ENCODE results near the gene HOXD9. TPM values are rescaled to one million over a fixed set of nuclear protein-coding genes. Genes with fewer than 3 reads are reported as not detected.

The HOXD9 gene
- total RNA-seq, 1 donor from 2014 or later = 12.5 TPM

GRCh38 chr2:176147800-176148496, 25.4 kb downstream of the HOXD9 start:
- DNase-seq (ENCODE audit: extremely low spot score in 2 of 2) = no peak
- TF ChIP-seq POLR2A (IDR thresholded peaks at IDR 0.05) (no peak), CTCF (IDR thresholded peaks at IDR 0.05) (no peak), POLR2AphosphoS5 (IDR thresholded peaks at IDR 0.05; ENCODE audit: insufficient read depth in 1 of 2, low read depth in 1 of 2) (no peak)
- no peaks in the 10 kb centered on the region for H3K27me3 ChIP-seq

DNA sequence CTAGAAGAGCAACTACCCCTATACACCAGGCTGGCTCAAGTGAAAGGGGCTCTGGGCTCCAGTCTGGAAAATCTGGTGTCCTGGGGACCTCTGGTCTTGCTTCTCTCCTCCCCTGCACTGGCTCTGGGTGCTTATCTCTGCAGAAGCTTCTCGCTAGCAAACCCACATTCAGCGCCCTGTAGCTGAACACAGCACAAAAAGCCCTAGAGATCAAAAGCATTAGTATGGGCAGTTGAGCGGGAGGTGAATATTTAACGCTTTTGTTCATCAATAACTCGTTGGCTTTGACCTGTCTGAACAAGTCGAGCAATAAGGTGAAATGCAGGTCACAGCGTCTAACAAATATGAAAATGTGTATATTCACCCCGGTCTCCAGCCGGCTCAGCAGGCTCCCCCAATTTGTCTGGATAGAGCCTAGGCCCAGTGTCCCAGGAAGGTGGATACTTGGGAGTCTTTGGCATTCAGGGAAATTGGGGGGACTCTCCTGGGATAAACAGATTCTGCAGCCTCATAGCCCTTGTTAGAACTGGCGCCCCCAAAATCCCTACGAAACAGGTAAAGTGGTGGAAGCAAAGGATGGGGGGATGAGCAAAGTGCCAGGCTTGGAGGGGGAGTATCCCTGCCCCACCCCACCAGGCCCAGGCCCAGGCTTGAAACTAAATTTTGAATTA, 26.4 kb downstream of the HOXD9 start:
- no peak for DNase-seq (ENCODE audit: extremely low spot score in 2 of 2)
- H3K4me3 ChIP-seq = no peak overlapping the region
- H3K4me1 ChIP-seq = no peaks in the 10 kb centered on the region
- no peak overlapping the region for H3K27ac ChIP-seq
- no peaks in the 10 kb centered on the region for H3K9me3 ChIP-seq
- H3K27me3 ChIP-seq = no peaks in the 10 kb centered on the region
- TF ChIP-seq CTCF (IDR thresholded peaks at IDR 0.05) = no peak
- no peak for TF ChIP-seq POLR2AphosphoS5 (IDR thresholded peaks at IDR 0.05; ENCODE audit: insufficient read depth in 1 of 2, low read depth in 1 of 2)
- no peak for TF ChIP-seq POLR2A (IDR thresholded peaks at IDR 0.05)
- H3K36me3 ChIP-seq = no peaks in the 10 kb centered on the region
- intact Hi-C loops (cut with DNase I) = no loop called here

More at GRCh38 chr2:176147800-176148496, 25.4 kb downstream of the HOXD9 start:
- no peak overlapping the region for H3K27ac ChIP-seq
- H3K36me3 ChIP-seq = no peaks in the 10 kb centered on the region
- H3K4me1 ChIP-seq = no peaks in the 10 kb centered on the region
- H3K4me3 ChIP-seq = no peak overlapping the region
- H3K9me3 ChIP-seq = no peaks in the 10 kb centered on the region
- intact Hi-C loops (cut with DNase I) = no loop called here

DNA sequence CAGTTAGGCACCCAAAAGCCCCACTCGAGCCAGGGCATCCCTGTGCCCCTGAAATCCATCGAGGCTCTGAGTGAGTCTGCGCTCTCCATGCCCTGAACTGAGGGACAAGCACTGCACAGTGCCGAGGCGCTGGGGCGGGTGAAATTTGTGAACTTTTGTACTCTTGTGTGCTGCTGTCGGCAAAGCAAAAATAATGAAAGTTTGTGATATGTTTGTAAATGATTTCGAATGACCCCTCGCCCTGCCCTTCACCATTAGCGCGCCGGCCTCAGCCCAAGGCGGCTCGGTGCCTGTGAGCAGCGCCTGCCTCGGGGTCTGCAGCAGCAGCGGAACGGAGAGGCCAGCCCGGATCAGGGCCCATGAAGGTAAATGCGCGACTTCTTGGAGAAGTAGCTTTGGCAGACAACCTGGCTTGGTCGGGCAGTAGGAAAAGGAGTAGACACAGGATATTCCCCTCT, 27.0 kb downstream of the HOXD9 start:
- Histone ChIP-seq H3K27ac (no peak overlapping the region), H3K9me3 (no peaks in the 10 kb centered on the region), H3K36me3 (no peaks in the 10 kb centered on the region), H3K4me1 (no peaks in the 10 kb centered on the region), H3K4me3 (no peak overlapping the region), H3K27me3 (no peaks in the 10 kb centered on the region)
- intact Hi-C loops (cut with DNase I) = no loop called here
- DNase-seq (ENCODE audit: extremely low spot score in 2 of 2) = no peak
- TF ChIP-seq POLR2AphosphoS5 (IDR thresholded peaks at IDR 0.05; ENCODE audit: insufficient read depth in 1 of 2, low read depth in 1 of 2) = no peak
- no peak for TF ChIP-seq CTCF (IDR thresholded peaks at IDR 0.05)

DNA sequence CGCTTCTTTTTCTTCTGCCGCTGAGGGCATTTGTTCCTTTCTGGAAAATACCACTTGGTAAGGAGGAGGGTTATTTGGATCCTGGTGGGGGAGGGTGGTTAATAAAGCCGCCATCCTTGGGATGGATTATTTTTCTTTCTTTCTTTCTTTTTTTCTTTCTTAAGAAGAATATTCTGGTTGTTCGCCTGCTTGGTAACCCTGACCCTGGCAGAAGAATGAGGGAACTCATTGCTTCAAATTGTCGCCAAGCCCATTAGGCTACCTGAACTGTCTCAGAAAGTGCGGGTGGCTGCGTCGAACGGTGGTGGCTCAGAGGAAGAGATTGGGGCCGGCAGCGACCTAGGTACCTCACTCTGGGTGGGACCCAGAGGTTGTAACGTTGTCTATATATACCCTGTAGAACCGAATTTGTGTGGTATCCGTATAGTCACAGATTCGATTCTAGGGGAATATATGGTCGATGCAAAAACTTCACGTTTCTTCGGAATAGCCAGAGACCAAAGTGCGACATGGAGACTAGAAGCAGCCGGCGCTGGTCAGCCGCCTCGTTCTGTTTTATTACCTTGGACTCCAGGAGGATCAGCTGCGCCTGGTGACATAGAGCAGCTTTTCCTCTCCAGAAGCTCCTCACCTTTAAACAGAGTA, 27.5 kb downstream of the HOXD9 start:
- no peak for DNase-seq (ENCODE audit: extremely low spot score in 2 of 2)
- Histone ChIP-seq H3K27ac (no peak overlapping the region), H3K27me3 (no peaks in the 10 kb centered on the region), H3K36me3 (no peaks in the 10 kb centered on the region), H3K9me3 (no peaks in the 10 kb centered on the region), H3K4me1 (no peaks in the 10 kb centered on the region), H3K4me3 (no peak overlapping the region)
- TF ChIP-seq CTCF (IDR thresholded peaks at IDR 0.05) (no peak), POLR2A (IDR thresholded peaks at IDR 0.05) (no peak), POLR2AphosphoS5 (IDR thresholded peaks at IDR 0.05; ENCODE audit: insufficient read depth in 1 of 2, low read depth in 1 of 2) (no peak)
- intact Hi-C loops (cut with DNase I) = no loop called here
